ENCODE data around the gene PTPRC.

The PTPRC gene

GRCh38 chr1:198622001-198622400 lies 16.8 kb upstream of the PTPRC start:
- no peak for DNase-seq

- no peak for DNase-seq
Measured at GRCh38 chr1:198623752-198624647, 14.8 kb upstream of the PTPRC start.

- no peak for DNase-seq
Measured at GRCh38 chr1:198624648-198624980, 14.2 kb upstream of the PTPRC start.

- no peak for DNase-seq
Measured at GRCh38 chr1:198627436-198628066, 11.3 kb upstream of the PTPRC start.

- no peak for DNase-seq
Measured at GRCh38 chr1:198628067-198628455, 10.8 kb upstream of the PTPRC start.

GRCh38 chr1:198629610-198630009 lies 9.2 kb upstream of the PTPRC start:
- DNase-seq, result no peak

- DNase-seq, result no peak
Measured at GRCh38 chr1:198630863-198631262, 8.0 kb upstream of the PTPRC start.

- no peak for DNase-seq
Measured at GRCh38 chr1:198631292-198631691, 7.5 kb upstream of the PTPRC start.

GRCh38 chr1:198632007-198632406 lies 6.8 kb upstream of the PTPRC start:
- no peak for DNase-seq

GRCh38 chr1:198633675-198634121 lies 5.1 kb upstream of the PTPRC start:
- no peak for DNase-seq

- DNase-seq, result no peak
Measured at GRCh38 chr1:198635964-198636363, 2.9 kb upstream of the PTPRC start.

- DNase-seq, result no peak
Measured at GRCh38 chr1:198636391-198636790, 2.4 kb upstream of the PTPRC start.

- no peak for DNase-seq
Measured at GRCh38 chr1:198637157-198637556, 1.7 kb upstream of the PTPRC start.

- DNase-seq, result no peak
Measured at GRCh38 chr1:198637916-198638437, 863 bp upstream of the PTPRC start.

- no peak for DNase-seq
Measured at GRCh38 chr1:198638441-198638840, 399 bp upstream of the PTPRC start.

GRCh38 chr1:198639671-198640143 lies 867 bp downstream of the PTPRC start:
- no peak for DNase-seq

GRCh38 chr1:198640174-198640573 lies 1.3 kb downstream of the PTPRC start:
- no peak for DNase-seq

- DNase-seq, result no peak
Measured at GRCh38 chr1:198641501-198641900, 2.7 kb downstream of the PTPRC start.

GRCh38 chr1:198641966-198642668 lies 3.3 kb downstream of the PTPRC start:
- DNase-seq, result no peak

- DNase-seq, result no peak
Measured at GRCh38 chr1:198642983-198643382, 4.1 kb downstream of the PTPRC start.

GRCh38 chr1:198643808-198644207 lies 5.0 kb downstream of the PTPRC start:
- DNase-seq, result no peak

GRCh38 chr1:198647055-198647454 lies 8.2 kb downstream of the PTPRC start:
- no peak for DNase-seq

- no peak for DNase-seq
Measured at GRCh38 chr1:198648592-198648991, 9.8 kb downstream of the PTPRC start.

Data from activated effector memory CD4-positive, alpha-beta T cell treated with anti-CD3 and anti-CD28 coated beads, Interleukin-2, amount 50 U/mL, for 16 hours (primary cell).